IMR-90 (cell line): ENCODE measurements around the gene CACNA2D3. TPM values are rescaled to one million over a fixed set of nuclear protein-coding genes. Genes with fewer than 3 reads are reported as not detected.

Experiments used
- ATAC-seq: fragments of 200-7000 bp; cut with Tn5 transposase; 2 replicates; pipeline ENCODE4 v1.9.1; 2020; ENCODE audit warnings: low read depth, mild to moderate bottlenecking, moderate library complexity
- BruUV-seq: library from RNA; stranded (reverse); fragments of 400-500 nt; replicated peaks from 2 replicates; lab custom pipeline; 2021; lab: Mats Ljungman, UMichigan
- CTCF ChIA-PET: fragments of 300-600 bp; formaldehyde crosslinking; extraction: SDS; loops from one replicate; lab custom pipeline; 2021; ENCODE audit warnings: antibody characterized with exemption; lab: Yijun Ruan, JAX
- POLR2A ChIA-PET: fragments of 300-600 bp; sonication (Branson Sonifier 250); formaldehyde crosslinking; loops from one replicate; lab custom pipeline; 2022; ENCODE audit warnings: antibody characterized with exemption; ENCODE audit not compliant: unreplicated experiment; lab: Charles Lee
- DNase-seq: peaks from one replicate; pipeline ENCODE4 v3.0.0; 2013
- H2AFZ ChIP-seq: replicated peaks from 2 replicates; pipeline ENCODE3; 2013; ENCODE audit warnings: low read length, mild to moderate bottlenecking; ENCODE audit not compliant: poor library complexity
- H2AK5ac ChIP-seq: 2 replicates; pipeline ENCODE4 v1.6.1; 2013; ENCODE audit warnings: low read depth, low read length, inconsistent platforms
- H2AK9ac ChIP-seq: replicated peaks from 2 replicates; pipeline ENCODE3; 2013; ENCODE audit warnings: mild to moderate bottlenecking, low read depth, low read length, moderate library complexity; ENCODE audit not compliant: poor library complexity
- H2BK120ac ChIP-seq: 2 replicates; pipeline ENCODE4 v1.6.1; 2013; ENCODE audit warnings: low read depth, low read length, inconsistent platforms
- H2BK15ac ChIP-seq: 3 replicates; pipeline ENCODE4 v1.6.1; 2013; ENCODE audit warnings: low read depth, low read length, inconsistent platforms
- H2BK20ac ChIP-seq: 2 replicates; pipeline ENCODE4 v1.6.1; 2013; ENCODE audit warnings: low read depth, mild to moderate bottlenecking, inconsistent platforms, low read length, moderate library complexity
- H2BK5ac ChIP-seq: 2 replicates; pipeline ENCODE4 v1.6.1; 2013; ENCODE audit warnings: mild to moderate bottlenecking, low read depth, low read length, inconsistent platforms; ENCODE audit not compliant: poor library complexity, severe bottlenecking
- H3K14ac ChIP-seq: replicated peaks from 2 replicates; pipeline ENCODE4 v1.6.1; 2013; ENCODE audit warnings: low read depth, low read length, inconsistent platforms
- H3K18ac ChIP-seq: 2 replicates; pipeline ENCODE4 v1.6.1; 2013; ENCODE audit warnings: low read depth, low read length, control low read depth
- H3K23ac ChIP-seq: 2 replicates; pipeline ENCODE4 v1.6.1; 2013; ENCODE audit warnings: low read depth, low read length, inconsistent platforms
- H3K27ac ChIP-seq: 2 replicates; pipeline ENCODE4 v1.5.1; 2013; ENCODE audit warnings: mild to moderate bottlenecking, control low read depth, low read length; ENCODE audit not compliant: insufficient read depth
- H3K27me3 ChIP-seq: 2 replicates; pipeline ENCODE4 v1.6.1; 2013; ENCODE audit warnings: low read length; ENCODE audit not compliant: control insufficient read depth, insufficient read depth
- H3K36me3 ChIP-seq: 2 replicates; pipeline ENCODE4 v1.6.1; 2013; ENCODE audit warnings: low read length, mixed read lengths; ENCODE audit not compliant: control insufficient read depth, insufficient read depth
- H3K4ac ChIP-seq: 2 replicates; pipeline ENCODE4 v1.6.1; 2013; ENCODE audit warnings: low read depth, low read length, inconsistent platforms
- H3K4me1 ChIP-seq: 2 replicates; pipeline ENCODE4 v1.6.1; 2013; ENCODE audit warnings: low read length, mixed read lengths; ENCODE audit not compliant: control insufficient read depth, insufficient read depth
- H3K4me2 ChIP-seq: 2 replicates; pipeline ENCODE4 v1.6.1; 2013; ENCODE audit warnings: low read depth, mild to moderate bottlenecking, control low read depth, low read length, moderate library complexity
- H3K4me3 ChIP-seq: 2 replicates; pipeline ENCODE4 v1.5.1; 2013; ENCODE audit warnings: low read depth, mild to moderate bottlenecking, control low read depth, low read length, moderate library complexity; ENCODE audit not compliant: insufficient read depth
- H3K56ac ChIP-seq: 2 replicates; pipeline ENCODE4 v1.6.1; 2013; ENCODE audit warnings: low read length, inconsistent platforms; ENCODE audit not compliant: insufficient read depth; ENCODE audit errors: extremely low read depth
- H3K79me1 ChIP-seq, 2 experiments: 2 replicates each; pipeline ENCODE4 v1.6.1; 2013; ENCODE audit warnings: low read length in 2 of 2, inconsistent platforms in 1 of 2, low read depth in 1 of 2
- H3K9ac ChIP-seq: 2 replicates; pipeline ENCODE4 v1.6.1; 2013; ENCODE audit warnings: low read depth, low read length, control low read depth
- H3K9me1 ChIP-seq: 2 replicates; pipeline ENCODE4 v1.6.1; 2013; ENCODE audit warnings: low read length, inconsistent platforms; ENCODE audit not compliant: insufficient read depth
- H3K9me3 ChIP-seq: 2 replicates; pipeline ENCODE4 v1.6.1; 2013; ENCODE audit warnings: low read length; ENCODE audit not compliant: control insufficient read depth, insufficient read depth
- H4K20me1 ChIP-seq: 2 replicates; pipeline ENCODE4 v1.6.1; 2013; ENCODE audit warnings: low read length, inconsistent platforms; ENCODE audit not compliant: insufficient read depth
- H4K5ac ChIP-seq: 2 replicates; pipeline ENCODE4 v1.6.1; 2013; ENCODE audit warnings: mild to moderate bottlenecking, low read depth, low read length, control low read depth
- H4K8ac ChIP-seq, 2 experiments: 2 replicates each; pipeline ENCODE4 v1.6.1; 2013; ENCODE audit warnings: low read depth in 2 of 2, low read length in 2 of 2, control low read depth in 1 of 2, inconsistent platforms in 1 of 2
- H4K91ac ChIP-seq: 2 replicates; pipeline ENCODE4 v1.6.1; 2013; ENCODE audit warnings: low read depth, low read length, inconsistent platforms; ENCODE audit not compliant: insufficient read depth
- BHLHE40 ChIP-seq: fragments of 150-350 bp; IDR thresholded peaks from 2 replicates; pipeline ENCODE4 v1.6.1; 2016; ENCODE audit warnings: mild to moderate bottlenecking, low read depth, low read length
- CEBPB ChIP-seq: IDR thresholded peaks from 2 replicates; pipeline ENCODE4 v1.6.1; 2012; ENCODE audit warnings: low read depth, low read length, improper control_type of control experiment
- CHD1 ChIP-seq: IDR thresholded peaks from 2 replicates; pipeline ENCODE4 v1.6.1; 2012; ENCODE audit warnings: low read depth, low read length, improper control_type of control experiment
- CTCF ChIP-seq: conservative IDR thresholded peaks from 2 replicates; pipeline ENCODE4 v1.5.1; 2012; ENCODE audit warnings: mild to moderate bottlenecking, low read depth, low read length, improper control_type of control experiment
- ELK1 ChIP-seq: fragments of 150-350 bp; IDR thresholded peaks from 2 replicates; pipeline ENCODE4 v1.6.1; 2016; ENCODE audit warnings: low read depth, mild to moderate bottlenecking, low read length, moderate library complexity, borderline replicate concordance
- MAFK ChIP-seq: IDR thresholded peaks from 2 replicates; pipeline ENCODE4 v1.6.1; 2012; ENCODE audit warnings: low read depth, low read length, improper control_type of control experiment
- MAZ ChIP-seq: IDR thresholded peaks from 2 replicates; pipeline ENCODE4 v1.6.1; 2012; ENCODE audit warnings: low read depth, mild to moderate bottlenecking, low read length, improper control_type of control experiment, moderate library complexity, borderline replicate concordance
- MXI1 ChIP-seq: IDR thresholded peaks from 2 replicates; pipeline ENCODE4 v1.6.1; 2012; ENCODE audit warnings: low read depth, mild to moderate bottlenecking, low read length, moderate library complexity, borderline replicate concordance
- NFE2L2 ChIP-seq: fragments of 150-350 bp; IDR thresholded peaks from 2 replicates; pipeline ENCODE4 v1.6.1; 2016; ENCODE audit warnings: low read depth, mild to moderate bottlenecking, low read length
- POLR2A ChIP-seq: IDR thresholded peaks from 2 replicates; pipeline ENCODE4 v1.6.1; 2012; ENCODE audit warnings: mild to moderate bottlenecking, low read depth, low read length
- RAD21 ChIP-seq: IDR thresholded peaks from 2 replicates; pipeline ENCODE4 v1.6.1; 2012; ENCODE audit warnings: low read length, improper control_type of control experiment
- RCOR1 ChIP-seq: IDR thresholded peaks from 2 replicates; pipeline ENCODE4 v1.6.1; 2012; ENCODE audit warnings: mild to moderate bottlenecking, low read length, improper control_type of control experiment; ENCODE audit not compliant: insufficient replicate concordance
- RFX5 ChIP-seq: IDR thresholded peaks from 2 replicates; pipeline ENCODE4 v1.8.0; 2012; ENCODE audit warnings: low read depth, mild to moderate bottlenecking, low read length, moderate library complexity
- SMC3 ChIP-seq: fragments of 150-350 bp; IDR thresholded peaks from 2 replicates; pipeline ENCODE4 v1.6.1; 2016; ENCODE audit warnings: low read depth, mild to moderate bottlenecking, antibody characterized with exemption, low read length, moderate library complexity
- USF2 ChIP-seq: fragments of 150-350 bp; IDR thresholded peaks from 2 replicates; pipeline ENCODE4 v1.6.1; 2017; ENCODE audit warnings: mild to moderate bottlenecking, antibody characterized with exemption, low read length, low read depth
- WGBS, 2 experiments: methylation state at CpG; one replicate each; pipeline versions ENCODE4 v1.1.5 to v1.1.7; 2013; ENCODE audit warnings: missing lambda C conversion rate in 2 of 2; ENCODE audit not compliant: insufficient read length in 1 of 2; ENCODE audit errors: extremely low coverage in 2 of 2; 5-methylcytosine and 5-hydroxymethylcytosine counted together
- dilution Hi-C: fragments of 300-500 bp; cut with HindIII; formaldehyde crosslinking; loops from one replicate; pipeline ENCODE4 v1.14.3; 2018; ENCODE audit warnings: low sequenced_read_pairs; ENCODE audit not compliant: unreplicated experiment
- in situ Hi-C: fragments of 300-500 bp; cut with MboI; formaldehyde crosslinking; loops from 3 replicates; pipeline ENCODE4 v1.14.3; 2019; ENCODE audit warnings: low sequenced_read_pairs, inconsistent platforms, mixed read lengths
- intact Hi-C: fragments of 100-400 bp; cut with micrococcal nuclease; formaldehyde crosslinking; loops from 2 replicates; pipeline ENCODE4 v1.10.0; 2022
- polyA plus RNA-seq, 3 experiments: library from polyadenylated mRNA; depleted of rRNA; stranded (reverse); fragments of >200 nt; gene quantifications; 2 replicates each; pipeline ENCODE4 v1.2.3, GENCODE V29; 2012; ENCODE audit warnings: low replicate concordance in 1 of 3
- total RNA-seq: library from RNA; depleted of rRNA; stranded (reverse); fragments of >200 nt; gene quantifications from 2 replicates; pipeline ENCODE4 v1.2.3, GENCODE V29; 2012

CACNA2D3 gene
- total and polyA plus RNA-seq, 2 of the 4 experiments (the other 2 are of a cell fraction), result 0.36 to 0.41 TPM

GRCh38 chr3:54427501-54427900 is 305.1 kb downstream of the CACNA2D3 start:
- Histone ChIP-seq H2AK5ac (no peak overlapping the region), H3K18ac (no peak overlapping the region), H2BK120ac (no peak overlapping the region), H3K36me3 (no peaks in the 10 kb centered on the region), H4K20me1 (no peaks in the 10 kb centered on the region), H4K91ac (no peak overlapping the region), H3K9ac (no peak overlapping the region), H3K4me1 (no peaks in the 10 kb centered on the region), H4K5ac (no peak overlapping the region), H3K9me3 (no peaks in the 10 kb centered on the region), H3K4me2 (no peak overlapping the region), H2AK9ac (no peak overlapping the region), H3K4me3 (no peak overlapping the region), H4K8ac (no peak overlapping the region), H3K79me1 (no peaks in the 10 kb centered on the region), H3K27me3 (no peaks in the 10 kb centered on the region), H3K9me1 (no peaks in the 10 kb centered on the region), H2BK15ac (no peak overlapping the region), H3K56ac (no peak overlapping the region), H2BK20ac (no peak overlapping the region), H3K4ac (no peak overlapping the region), H3K14ac (no peak overlapping the region), H2AFZ (no peak overlapping the region), H2BK5ac (no peak overlapping the region), H3K23ac (no peak overlapping the region), H3K27ac (no peak overlapping the region)
- intact Hi-C loops (loop anchor here (5.0 to 10.0 kb wide), 5 partner anchors 405 to 1470 kb away; no protein-coding TSS in a partner anchor), in situ Hi-C loops (loop anchor here (10.0 to 25.0 kb wide), 5 partner anchors 410 to 1827 kb away; partner anchors contain the start of gene WNT5A), dilution Hi-C loops (no loop called here)
- no TSS peak for BruUV-seq
- ChIA-PET CTCF (interaction anchor here (1.4 kb wide), 1 partner anchor 8 kb away, joined by 4 read pairs; no protein-coding TSS in a partner anchor), POLR2A (no interaction called here)
- no CpG with 5 or more reads among the region's 2 CpGs for WGBS, 2 experiments
- no peak for ATAC-seq
- DNase-seq, result no peak
- no peak for TF ChIP-seq MAZ
- no peak for TF ChIP-seq MAFK
- no peak for TF ChIP-seq NFE2L2
- no peak for TF ChIP-seq CTCF
- no peak for TF ChIP-seq USF2
- TF ChIP-seq BHLHE40, result no peak
- TF ChIP-seq CHD1, result no peak
- no peak for TF ChIP-seq ELK1
- TF ChIP-seq MXI1, result no peak
- no peak for TF ChIP-seq SMC3
- TF ChIP-seq CEBPB, result no peak
- TF ChIP-seq RCOR1, result no peak
- no peak for TF ChIP-seq RAD21
- no peak for TF ChIP-seq POLR2A
- TF ChIP-seq RFX5, result no peak
